GM12878 (cell line): Measurements from ENCODE around the gene C1QTNF1. TPM values are rescaled to one million over a fixed set of nuclear protein-coding genes. Genes with fewer than 3 reads are reported as not detected.

Source experiments
- ATAC-seq: fragments of 200-7000 bp; cut with Tn5 transposase; 3 replicates; pipeline ENCODE4 v1.9.1; 2020; ENCODE audit warnings: mild to moderate bottlenecking, moderate library complexity
- BruUV-seq: library from RNA; stranded (reverse); fragments of 400-500 nt; replicated peaks from 2 replicates; lab custom pipeline; 2021; lab: Mats Ljungman, UMichigan
- CTCF ChIA-PET: fragments of 300-600 bp; sonication (Branson Sonifier 250); formaldehyde crosslinking; extraction: SDS; loops from one replicate; lab custom pipeline; 2021; ENCODE audit warnings: inconsistent platforms; lab: Yijun Ruan, JAX
- POLR2A ChIA-PET: fragments of 350-600 bp; formaldehyde crosslinking; extraction: SDS; loops from one replicate; lab custom pipeline; 2021; ENCODE audit warnings: inconsistent platforms; lab: Charles Lee
- RAD21 ChIA-PET: fragments of 300-600 bp; sonication (Branson Sonifier 250); formaldehyde crosslinking; loops from one replicate; lab custom pipeline; 2023; ENCODE audit warnings: antibody characterized with exemption; ENCODE audit not compliant: unreplicated experiment; lab: Charles Lee
- SMC1A ChIA-PET: fragments of 300-600 bp; sonication (Branson Sonifier 250); formaldehyde crosslinking; loops from one replicate; lab custom pipeline; 2023; ENCODE audit not compliant: unreplicated experiment, uncharacterized antibody; lab: Charles Lee
- DNase-seq: peaks from one replicate; pipeline ENCODE4 v3.0.0-alpha.2; 2011; ENCODE audit warnings: low read depth, low spot score
- FAIRE-seq: peaks from 3 replicates; lab custom pipeline; 2011; peaks lifted over from hg19 to GRCh38; lab: Jason Lieb, UNC
- H2AFZ ChIP-seq: 2 replicates; pipeline ENCODE4 v1.6.0; 2011; ENCODE audit warnings: low read depth, low read length, control low read depth; ENCODE audit not compliant: control insufficient read depth
- H3K27ac ChIP-seq: 2 replicates; pipeline ENCODE4 v1.5.1; 2011; ENCODE audit warnings: control low read depth; ENCODE audit not compliant: control insufficient read depth, insufficient read depth
- H3K27me3 ChIP-seq, 2 experiments: replicated peaks in 1 of 2; 2 replicates each; pipeline versions ENCODE4 v1.6.0 to v1.6.1; 2011; ENCODE audit warnings: low read length in 1 of 2; ENCODE audit not compliant: control insufficient read depth in 2 of 2, insufficient read depth in 2 of 2
- H3K36me3 ChIP-seq, 2 experiments: 2 replicates each; pipeline ENCODE4 v1.5.1; 2011; ENCODE audit warnings: low read length in 1 of 2; ENCODE audit not compliant: control insufficient read depth in 2 of 2, insufficient read depth in 2 of 2
- H3K4me1 ChIP-seq: 2 replicates; pipeline ENCODE4 v1.6.1; 2011; ENCODE audit warnings: mild to moderate bottlenecking, low read length, moderate library complexity, mixed read lengths; ENCODE audit not compliant: control insufficient read depth, insufficient read depth
- H3K4me2 ChIP-seq: 2 replicates; pipeline ENCODE4 v1.6.0; 2011; ENCODE audit warnings: control low read depth; ENCODE audit not compliant: control insufficient read depth, insufficient read depth
- H3K4me3 ChIP-seq: fragments of 200-600 bp; sonication (generic); 2 replicates; pipeline ENCODE4 v1.5.1; 2016
- H3K79me2 ChIP-seq: 2 replicates; pipeline ENCODE4 v1.6.0; 2011; ENCODE audit warnings: low read length; ENCODE audit not compliant: control insufficient read depth, insufficient read depth
- H3K9ac ChIP-seq: 2 replicates; pipeline ENCODE4 v1.8.0; 2011; ENCODE audit warnings: low read length, control low read depth, mixed read lengths; ENCODE audit not compliant: control insufficient read depth, insufficient read depth
- H3K9me3 ChIP-seq: replicated peaks from 3 replicates; pipeline ENCODE4 v1.5.1; 2011; ENCODE audit warnings: mild to moderate bottlenecking, low read length; ENCODE audit not compliant: control insufficient read depth, insufficient read depth
- H4K20me1 ChIP-seq: 2 replicates; pipeline ENCODE4 v1.6.0; 2011; ENCODE audit not compliant: control insufficient read depth, insufficient read depth
- ATF7 ChIP-seq: fragments of 450-650 bp; IDR thresholded peaks from 2 replicates; pipeline ENCODE4 v1.6.1; 2016; ENCODE audit warnings: low read depth, mild to moderate bottlenecking
- BACH1 ChIP-seq: fragments of 450-650 bp; IDR thresholded peaks from 2 replicates; pipeline ENCODE4 v1.6.1; 2017; ENCODE audit warnings: mild to moderate bottlenecking, borderline replicate concordance
- BHLHE40 ChIP-seq, 2 experiments: fragments of 450-650 bp in 1 of 2; IDR thresholded peaks; 2 replicates each; pipeline ENCODE4 v1.6.1; 2011 to 2017; ENCODE audit warnings: low read depth in 2 of 2, borderline replicate concordance in 1 of 2, improper control_type of control experiment in 1 of 2, low read length in 1 of 2, mild to moderate bottlenecking in 1 of 2
- EZH2 ChIP-seq: IDR thresholded peaks from 2 replicates; pipeline ENCODE4 v1.6.1; 2012; ENCODE audit warnings: low read depth, mild to moderate bottlenecking, control low read depth, inconsistent platforms, low read length, borderline replicate concordance; ENCODE audit not compliant: control insufficient read depth
- LARP7 ChIP-seq: fragments of 450-650 bp; IDR thresholded peaks from 2 replicates; pipeline ENCODE4 v1.6.1; 2017; ENCODE audit warnings: mild to moderate bottlenecking
- RUNX3 ChIP-seq: IDR thresholded peaks from 2 replicates; pipeline ENCODE4 v1.6.1; 2012; ENCODE audit warnings: low read length, inconsistent platforms
- SMC3 ChIP-seq: IDR thresholded peaks from 2 replicates; pipeline ENCODE4 v1.6.1; 2011; ENCODE audit warnings: low read length, improper control_type of control experiment, borderline replicate concordance
- STAT3 ChIP-seq: IDR thresholded peaks from 2 replicates; pipeline ENCODE4 v1.6.1; 2011; ENCODE audit warnings: low read depth, low read length, improper control_type of control experiment
- SUPT20H ChIP-seq: IDR thresholded peaks from 2 replicates; pipeline ENCODE4 v1.6.1; 2011; ENCODE audit warnings: low read depth, mild to moderate bottlenecking, low read length, moderate library complexity, borderline replicate concordance; ENCODE audit not compliant: control insufficient read depth
- TCF12 ChIP-seq: IDR thresholded peaks from 2 replicates; pipeline ENCODE4 v1.6.1; 2011; ENCODE audit warnings: low read depth, mild to moderate bottlenecking, low read length
- TCF3 ChIP-seq: IDR thresholded peaks from 2 replicates; pipeline ENCODE4 v1.6.1; 2012; ENCODE audit warnings: low read depth, mild to moderate bottlenecking, low read length, borderline replicate concordance; ENCODE audit not compliant: insufficient read depth
- YBX1 ChIP-seq: fragments of 450-650 bp; IDR thresholded peaks from 2 replicates; pipeline ENCODE4 v1.6.1; 2016; ENCODE audit warnings: antibody characterized with exemption
- YY1 ChIP-seq: IDR thresholded peaks from 2 replicates; pipeline ENCODE4 v1.6.1; 2011; ENCODE audit warnings: low read depth, mild to moderate bottlenecking, low read length
- ZBTB11 ChIP-seq: fragments of 450-650 bp; formaldehyde crosslinking; IDR thresholded peaks from 2 replicates; pipeline ENCODE4 v1.5.0; 2022; ENCODE audit warnings: mild to moderate bottlenecking, missing genetic modification characterization
- ZBTB33 ChIP-seq: fragments of 450-650 bp; IDR thresholded peaks from 2 replicates; pipeline ENCODE4 v1.6.1; 2017; ENCODE audit warnings: mild to moderate bottlenecking
- ZNF217 ChIP-seq: fragments of 450-650 bp; IDR thresholded peaks from 2 replicates; pipeline ENCODE4 v1.6.1; 2017; ENCODE audit warnings: antibody characterized with exemption, mild to moderate bottlenecking
- ZNF274 ChIP-seq: IDR thresholded peaks from one replicate; pipeline ENCODE4 v1.8.0; 2011; ENCODE audit not compliant: insufficient read length, insufficient read depth
- WGBS: methylation state at CpG from one replicate; pipeline ENCODE4 v1.1.6; 2016; ENCODE audit warnings: low lambda C conversion rate; ENCODE audit not compliant: insufficient replicate concordance, insufficient coverage; ENCODE audit errors: missing lambda C conversion rate; 5-methylcytosine and 5-hydroxymethylcytosine counted together
- in situ Hi-C: fragments of 300-500 bp; cut with MboI; formaldehyde crosslinking; loops from 9 replicates; pipeline ENCODE4 v1.14.3; 2018; ENCODE audit warnings: mixed read lengths
- intact Hi-C: fragments of 100-400 bp; cut with micrococcal nuclease; formaldehyde crosslinking; loops from one replicate; pipeline ENCODE4 v1.14.2; 2022; ENCODE audit not compliant: unreplicated experiment
- polyA plus RNA-seq, 11 experiments: library from polyadenylated mRNA; depleted of rRNA in 4 of 11; unstranded in 6 of 11; stranded (reverse) in 5 of 11; fragments of >200 nt; fragmentation: Nextera tagmentation in 4 of 11; fragmentation: Illumina TruSeq in 1 of 11; extraction: Ambion mirVana in 4 of 11; extraction: Trizol in 1 of 11; gene quantifications; 1 replicate in 1 of 11; 2 replicates in 10 of 11; pipeline versions ENCODE4 v1.2.1 to v1.2.3, GENCODE V29; 2011 to 2016; ENCODE audit warnings: inconsistent platforms in 2 of 11, missing spikeins in 2 of 11, low read depth in 1 of 11
- total RNA-seq, 4 experiments: library from RNA; depleted of rRNA in 3 of 4; stranded (reverse); fragments of >200 nt in 3 of 4; fragmentation: Illumina TruSeq in 1 of 4; extraction: Trizol in 1 of 4; gene quantifications; 2 replicates each; pipeline versions ENCODE4 v1.2.1 to v1.2.3, GENCODE V29; 2013 to 2021
- TF ChIP-seq, protein P1 (sequence below): fragments of 450-650 bp; formaldehyde crosslinking; IDR thresholded peaks from 2 replicates; pipeline ENCODE4 v1.4.0; 2022; ENCODE audit warnings: mild to moderate bottlenecking, moderate library complexity

Gene C1QTNF1
- total and polyA plus RNA-seq, 10 of the 15 experiments (the other 5 are each of a cell fraction or from before 2014, with no cell fraction given): 0.05 to 1.1 (median 0.15) TPM; not detected in 4

DNA sequence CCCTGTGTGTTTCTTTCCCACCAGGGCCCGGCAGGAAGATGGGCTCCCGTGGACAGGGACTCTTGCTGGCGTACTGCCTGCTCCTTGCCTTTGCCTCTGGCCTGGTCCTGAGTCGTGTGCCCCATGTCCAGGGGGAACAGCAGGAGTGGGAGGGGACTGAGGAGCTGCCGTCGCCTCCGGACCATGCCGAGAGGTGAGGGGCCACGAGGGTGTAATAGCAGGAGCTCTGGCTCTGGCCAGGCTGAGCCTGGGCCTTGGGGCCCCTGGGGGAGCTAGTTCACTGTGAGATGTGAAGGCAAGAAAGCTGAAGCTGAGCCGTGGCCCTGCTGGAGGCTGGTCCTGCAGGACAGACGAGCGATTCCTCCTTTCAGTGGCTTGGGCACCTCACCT lies 20.0 kb downstream of the C1QTNF1 start:
- H3K4me3 ChIP-seq: no peak overlapping the region
- DNase-seq (no peak), ATAC-seq (no peak), FAIRE-seq (no peak)
- in situ Hi-C loops: no loop called here
- 15% methylated on average over 12 of the region's 12 CpGs for WGBS
- no peaks in the 10 kb centered on the region for H3K79me2 ChIP-seq
- H3K4me2 ChIP-seq: no peak overlapping the region
- no peaks in the 10 kb centered on the region; a peak in 1 of 4 replicates for H3K27me3 ChIP-seq
- CTCF ChIA-PET: interaction anchor here (0.6 to 2.9 kb wide), 6 partner anchors 23 to 348 kb away, joined by 3 to 27 read pairs (median 4); partner anchors contain the start of gene LGALS3BP
- intact Hi-C loops: no loop called here
- no peaks in the 10 kb centered on the region for H3K9me3 ChIP-seq
- POLR2A ChIA-PET: no interaction called here
- H3K27ac ChIP-seq: no peak overlapping the region
- H3K9ac ChIP-seq: no peak overlapping the region
- no peaks in the 10 kb centered on the region; the same call in 1 of the 2 replicates for H4K20me1 ChIP-seq
- H3K4me1 ChIP-seq: peaks cover 3% of the 10 kb centered on the region
- TF ChIP-seq ZBTB11 (CRISPR knock-in tag) (no peak), ZNF274 (no peak), ATF7 (no peak), TCF12 (no peak), YY1 (no peak), EZH2 (no peak), SUPT20H (no peak), RUNX3 (no peak), BACH1 (no peak), TCF3 (no peak), BHLHE40 (IDR thresholded peaks at IDR 0.05; ENCODE audit: borderline replicate concordance in 1 of 2, low read depth in 2 of 2, low read length in 1 of 2) (no peak), ZBTB33 (no peak), STAT3 (no peak), SMC3 (no peak), YBX1 (no peak), LARP7 (no peak), ZNF217 (no peak)
- TF ChIP-seq, protein P1, sequence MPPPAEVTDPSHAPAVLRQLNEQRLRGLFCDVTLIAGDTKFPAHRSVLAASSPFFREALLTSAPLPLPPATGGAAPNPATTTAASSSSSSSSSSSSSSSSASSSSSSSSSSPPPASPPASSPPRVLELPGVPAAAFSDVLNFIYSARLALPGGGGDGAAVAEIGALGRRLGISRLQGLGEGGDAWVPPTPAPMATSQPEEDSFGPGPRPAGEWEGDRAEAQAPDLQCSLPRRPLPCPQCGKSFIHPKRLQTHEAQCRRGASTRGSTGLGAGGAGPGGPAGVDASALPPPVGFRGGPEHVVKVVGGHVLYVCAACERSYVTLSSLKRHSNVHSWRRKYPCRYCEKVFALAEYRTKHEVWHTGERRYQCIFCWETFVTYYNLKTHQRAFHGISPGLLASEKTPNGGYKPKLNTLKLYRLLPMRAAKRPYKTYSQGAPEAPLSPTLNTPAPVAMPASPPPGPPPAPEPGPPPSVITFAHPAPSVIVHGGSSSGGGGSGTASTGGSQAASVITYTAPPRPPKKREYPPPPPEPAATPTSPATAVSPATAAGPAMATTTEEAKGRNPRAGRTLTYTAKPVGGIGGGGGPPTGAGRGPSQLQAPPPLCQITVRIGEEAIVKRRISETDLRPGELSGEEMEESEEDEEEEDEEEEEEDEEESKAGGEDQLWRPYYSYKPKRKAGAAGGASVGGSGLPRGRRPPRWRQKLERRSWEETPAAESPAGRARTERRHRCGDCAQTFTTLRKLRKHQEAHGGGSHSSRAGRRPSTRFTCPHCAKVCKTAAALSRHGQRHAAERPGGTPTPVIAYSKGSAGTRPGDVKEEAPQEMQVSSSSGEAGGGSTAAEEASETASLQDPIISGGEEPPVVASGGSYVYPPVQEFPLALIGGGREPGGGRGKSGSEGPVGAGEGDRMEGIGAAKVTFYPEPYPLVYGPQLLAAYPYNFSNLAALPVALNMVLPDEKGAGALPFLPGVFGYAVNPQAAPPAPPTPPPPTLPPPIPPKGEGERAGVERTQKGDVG: no peak
- BruUV-seq: no TSS peak
- SMC1A ChIA-PET: no interaction called here
- H3K36me3 ChIP-seq: no peaks in the 10 kb centered on the region
- H2AFZ ChIP-seq: no peak overlapping the region
- RAD21 ChIA-PET: interaction anchor here (2.1 kb wide), 1 partner anchor 349 kb away, joined by 7 read pairs; no protein-coding TSS in a partner anchor
